HG03097 (cell line): ENCODE measurements around the gene COL9A3.

Experiments used
- ATAC-seq: cut with Tn5 transposase; IDR thresholded peaks from one replicate; pipeline ENCODE4 v1.9.1; 2021; ENCODE audit not compliant: unreplicated experiment, low FRiP score

Gene COL9A3

GRCh38 chr20:62796699-62797491 lies 20.0 kb upstream of the COL9A3 start:
- ATAC-seq, result no peak

- no peak for ATAC-seq
Measured at GRCh38 chr20:62797671-62798532, 18.9 kb upstream of the COL9A3 start.

GRCh38 chr20:62799036-62799435 lies 17.8 kb upstream of the COL9A3 start:
- no peak for ATAC-seq

GRCh38 chr20:62799459-62799858 lies 17.4 kb upstream of the COL9A3 start:
- ATAC-seq, result no peak

GRCh38 chr20:62799873-62800272 lies 17.0 kb upstream of the COL9A3 start:
- no peak for ATAC-seq

GRCh38 chr20:62800314-62801259 lies 16.3 kb upstream of the COL9A3 start:
- no peak for ATAC-seq

GRCh38 chr20:62801284-62802010 lies 15.4 kb upstream of the COL9A3 start:
- no peak for ATAC-seq

GRCh38 chr20:62802026-62802712 lies 14.7 kb upstream of the COL9A3 start:
- ATAC-seq, result no peak

GRCh38 chr20:62804021-62804626 lies 12.7 kb upstream of the COL9A3 start:
- no peak for ATAC-seq

GRCh38 chr20:62804627-62805154 lies 12.2 kb upstream of the COL9A3 start, which contains the start of gene OGFR:
OGFR (plus strand) TSS chr20:62804835; CDS start chr20:62804860, 25 bp downstream.
- ATAC-seq, result no peak

- no peak for ATAC-seq
Measured at GRCh38 chr20:62805155-62805710, 11.6 kb upstream of the COL9A3 start.

- ATAC-seq, result no peak
Measured at GRCh38 chr20:62805711-62806382, 11.0 kb upstream of the COL9A3 start.

- ATAC-seq, result no peak
Measured at GRCh38 chr20:62806383-62807050, 10.3 kb upstream of the COL9A3 start.

GRCh38 chr20:62807444-62808210 lies 9.2 kb upstream of the COL9A3 start:
- ATAC-seq, result no peak

GRCh38 chr20:62808211-62808865 lies 8.5 kb upstream of the COL9A3 start:
- no peak for ATAC-seq
